HL-60 (cell line): Measurements from ENCODE around the gene MAGED2.

ENCODE experiments used
- CTCF ChIP-seq: IDR thresholded peaks from one replicate; pipeline ENCODE4 v1.5.1; 2011; ENCODE audit warnings: low read length, control low read depth, inconsistent platforms; ENCODE audit not compliant: insufficient read depth
- GABPA ChIP-seq: IDR thresholded peaks from 2 replicates; pipeline ENCODE4 v1.6.1; 2012; ENCODE audit warnings: low read depth
- POLR2AphosphoS5 ChIP-seq: IDR thresholded peaks from 2 replicates; pipeline ENCODE4 v1.6.1; 2012; ENCODE audit warnings: low read depth

GRCh38 chrX:54842607-54843006 is 35.1 kb downstream of the MAGED2 start:
- TF ChIP-seq CTCF (no peak), POLR2AphosphoS5 (no peak), GABPA (no peak)
